HEK293T (cell line): ENCODE data around the gene SRRD.

ENCODE experiments used
- BHLHE40 ChIP-seq: fragments of 450-650 bp; IDR thresholded peaks from 2 replicates; pipeline ENCODE4 v1.6.1; 2016; ENCODE audit warnings: mild to moderate bottlenecking, moderate library complexity, borderline replicate concordance
- CTBP1 ChIP-seq: fragments of 450-650 bp; IDR thresholded peaks from 2 replicates; pipeline ENCODE4 v1.6.1; 2016; ENCODE audit warnings: borderline replicate concordance
- FOXA1 ChIP-seq: fragments of 450-650 bp; IDR thresholded peaks from 2 replicates; pipeline ENCODE4 v1.6.1; 2016; ENCODE audit warnings: mild to moderate bottlenecking
- FOXM1 ChIP-seq: fragments of 450-650 bp; IDR thresholded peaks from 2 replicates; pipeline ENCODE4 v1.6.1; 2017; ENCODE audit warnings: mild to moderate bottlenecking, borderline replicate concordance
- NFRKB ChIP-seq: fragments of 450-650 bp; IDR thresholded peaks from 2 replicates; pipeline ENCODE4 v1.6.1; 2016; ENCODE audit warnings: mild to moderate bottlenecking, moderate library complexity
- SP1 ChIP-seq: fragments of 450-650 bp; IDR thresholded peaks from 2 replicates; pipeline ENCODE4 v1.6.1; 2017
- ZNF384 ChIP-seq: fragments of 450-650 bp; IDR thresholded peaks from 2 replicates; pipeline ENCODE4 v1.6.1; 2016

DNA sequence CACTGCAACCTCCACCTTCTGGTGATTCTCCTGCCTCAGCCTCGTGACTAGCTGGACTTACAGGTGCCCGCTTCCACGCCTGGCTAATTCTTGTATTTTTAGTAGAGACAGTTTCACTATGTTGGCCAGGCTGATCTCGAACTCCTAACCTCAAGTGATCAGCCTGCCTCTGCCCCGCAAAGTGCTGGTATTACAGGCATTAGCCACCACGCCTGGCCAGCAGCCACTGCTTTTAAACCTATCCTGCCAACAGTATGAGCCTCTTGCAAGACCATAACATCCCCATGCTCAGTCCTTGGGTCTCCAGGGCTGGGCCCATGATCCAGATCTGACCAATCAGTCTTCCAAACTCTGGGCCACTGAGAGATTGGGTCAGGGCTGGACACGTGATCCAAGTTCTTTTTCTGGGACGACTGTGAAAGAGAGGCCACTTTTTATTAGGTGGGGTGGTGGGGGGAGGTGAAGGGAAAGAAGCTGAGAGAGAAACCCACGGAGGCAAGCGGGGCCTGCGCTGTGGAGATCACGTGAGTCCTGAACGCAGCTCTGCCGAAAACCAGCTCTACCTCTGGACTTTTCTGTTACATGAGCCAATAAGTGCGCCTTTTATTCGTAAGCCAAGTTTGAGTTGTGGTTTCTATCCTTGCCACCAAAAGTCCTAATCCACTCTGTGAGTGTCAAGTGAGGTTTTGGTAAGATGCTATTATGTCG, 36.7 kb upstream of the SRRD start:
- TF ChIP-seq BHLHE40 (no peak), FOXA1 (no peak), SP1 (no peak), NFRKB (no peak), CTBP1 (no peak), ZNF384 (no peak), FOXM1 (no peak)
